HepG2 (cell line): ENCODE measurements around the gene RYR2.

ENCODE experiments used
- MAX ChIP-seq: IDR thresholded peaks from 2 replicates; pipeline ENCODE4 v1.6.1; 2012; ENCODE audit warnings: inconsistent platforms
- MTF1 ChIP-seq: sonication (generic); formaldehyde crosslinking; IDR thresholded peaks from 2 replicates; pipeline ENCODE4 v1.5.0; 2020; ENCODE audit warnings: missing genetic modification reagents
- NFATC3 ChIP-seq: sonication (generic); formaldehyde crosslinking; IDR thresholded peaks from 2 replicates; pipeline ENCODE4 v1.5.1; 2020; ENCODE audit warnings: mild to moderate bottlenecking, missing genetic modification reagents
- POLR2AphosphoS5 ChIP-seq: IDR thresholded peaks from 2 replicates; pipeline ENCODE4 v1.6.1; 2012; ENCODE audit warnings: low read depth, low read length
- SP1 ChIP-seq, 2 experiments: fragments of 450-650 bp in 1 of 2; sonication (generic) in 1 of 2; formaldehyde crosslinking in 1 of 2; IDR thresholded peaks; 2 replicates each; pipeline versions ENCODE4 v1.4.0 to v1.6.1; 2016 to 2020; ENCODE audit warnings: missing genetic modification reagents in 1 of 2
- SRF ChIP-seq: IDR thresholded peaks from 2 replicates; pipeline ENCODE4 v1.6.1; 2011; ENCODE audit warnings: mild to moderate bottlenecking, low read depth, low read length, moderate library complexity
- STAT5B ChIP-seq: sonication (generic); formaldehyde crosslinking; IDR thresholded peaks from 2 replicates; pipeline ENCODE4 v1.4.0; 2020; ENCODE audit warnings: missing genetic modification reagents
- TCF12 ChIP-seq, 2 experiments: fragments of 450-650 bp in 1 of 2; sonication (generic) in 1 of 2; formaldehyde crosslinking in 1 of 2; IDR thresholded peaks; 2 replicates each; pipeline versions ENCODE4 v1.6.1 to v1.8.0; 2017 to 2022; ENCODE audit warnings: antibody characterized with exemption in 1 of 2, mild to moderate bottlenecking in 1 of 2, missing genetic modification reagents in 1 of 2, moderate library complexity in 1 of 2
- ZBTB25 ChIP-seq: IDR thresholded peaks from 2 replicates; pipeline ENCODE4 v1.6.1; 2018; ENCODE audit warnings: missing genetic modification reagents
- ZNF569 ChIP-seq: sonication (generic); formaldehyde crosslinking; IDR thresholded peaks from 2 replicates; pipeline ENCODE4 v1.5.0; 2020; ENCODE audit warnings: mild to moderate bottlenecking, missing genetic modification reagents, moderate library complexity, borderline replicate concordance

- TF ChIP-seq POLR2AphosphoS5: no peak
- no peak for TF ChIP-seq MAX
- no peak for TF ChIP-seq SRF
- TF ChIP-seq ZBTB25: no peak
- TF ChIP-seq SP1 (IDR thresholded peaks at IDR 0.05): no peak
- no peak for TF ChIP-seq SP1 (CRISPR knock-in tag; IDR thresholded peaks at IDR 0.05)
- no peak for TF ChIP-seq MTF1 (CRISPR knock-in tag)
- TF ChIP-seq ZNF569: no peak
- TF ChIP-seq NFATC3 (CRISPR knock-in tag): no peak
- TF ChIP-seq TCF12 (IDR thresholded peaks at IDR 0.05): no peak
- TF ChIP-seq TCF12 (CRISPR knock-in tag; IDR thresholded peaks at IDR 0.05): no peak
- TF ChIP-seq STAT5B (CRISPR knock-in tag): no peak
Measured at GRCh38 chr1:237033804-237034203, 8.2 kb upstream of the RYR2 start.
